Measurements from ENCODE around the gene NTSR2.
"Not testable (repeated sequence)": the region's sequence is repeated elsewhere in the genome, so short reads cannot be mapped to it uniquely, and the experiment has no call there.

The NTSR2 gene

DNA sequence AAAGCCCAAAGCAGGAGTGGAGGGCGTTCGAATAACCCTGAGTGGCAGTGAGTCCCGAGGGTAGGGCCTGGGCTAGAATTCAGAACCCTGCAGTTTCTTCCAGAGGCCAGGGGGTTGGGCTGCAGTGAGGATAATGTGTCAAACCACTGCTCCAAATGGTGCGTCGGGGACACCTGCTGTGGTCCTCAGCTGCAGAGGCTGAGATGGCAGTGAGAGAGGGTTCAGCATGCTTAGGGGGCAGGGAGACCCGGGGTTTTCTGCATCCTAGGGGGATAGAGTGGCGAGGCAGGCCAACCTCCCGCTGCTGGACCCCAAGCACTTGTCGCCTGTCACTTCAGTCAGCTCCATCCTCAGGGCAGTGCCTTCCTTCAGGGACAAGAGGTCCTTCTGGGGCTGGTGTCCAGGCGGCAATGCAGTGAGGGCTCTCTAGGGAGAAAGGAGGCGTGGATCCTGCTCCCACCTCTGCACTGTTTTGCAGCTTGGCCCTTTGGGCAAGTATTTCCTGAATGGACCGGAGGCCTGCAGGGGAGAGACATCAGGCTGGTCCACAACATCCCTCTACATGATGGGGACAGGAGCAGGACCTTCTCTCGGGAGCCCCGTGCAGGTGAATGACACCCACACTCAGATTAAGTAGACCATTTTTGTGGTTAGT lies 8.4 kb upstream of the NTSR2 start:
- no peak for DNase-seq

DNA sequence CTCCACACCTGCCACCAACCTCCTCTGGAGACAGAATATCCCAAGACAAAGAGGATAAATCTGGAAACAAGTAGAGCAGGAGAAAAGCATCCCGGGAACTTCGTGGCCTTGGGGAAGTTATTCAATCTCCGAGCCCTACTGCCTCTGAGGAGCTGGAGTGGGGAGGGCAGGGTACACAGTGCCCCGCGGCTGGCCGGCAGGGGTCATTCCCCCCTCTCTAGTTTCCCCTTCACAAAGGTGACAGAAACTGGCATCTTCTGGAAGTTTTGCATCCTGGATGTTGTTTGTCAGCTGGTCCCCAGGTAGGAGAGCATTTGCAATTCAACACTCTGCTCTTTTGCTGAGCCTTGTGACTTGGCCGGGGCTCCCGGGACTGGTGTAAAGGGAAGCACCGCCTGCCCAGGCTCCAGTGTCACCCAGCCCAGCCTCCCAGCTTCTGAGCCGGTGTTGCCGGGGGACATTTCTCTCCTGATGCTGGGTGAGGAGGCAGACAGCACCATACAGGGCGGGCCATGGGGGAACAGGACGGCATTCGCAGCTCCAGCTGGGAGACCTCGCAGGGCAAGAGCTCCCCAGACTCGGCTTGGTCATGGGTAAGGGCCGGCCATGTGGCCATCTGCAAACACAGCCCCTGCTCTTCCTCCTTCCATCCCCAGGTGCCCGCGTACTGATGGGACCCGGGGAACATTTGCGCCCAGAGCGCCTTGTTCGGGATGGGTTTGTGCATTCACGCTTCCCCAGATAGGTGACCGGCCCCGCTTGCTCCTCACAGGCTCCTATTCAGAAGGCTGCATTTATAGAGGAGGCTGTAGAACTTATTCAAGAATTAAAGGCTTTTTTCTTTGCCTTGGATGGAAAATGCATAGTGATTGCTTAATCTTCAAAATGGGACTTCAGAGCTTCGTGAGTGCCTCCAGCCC lies 7.4 kb upstream of the NTSR2 start:
- no peak for DNase-seq

DNA sequence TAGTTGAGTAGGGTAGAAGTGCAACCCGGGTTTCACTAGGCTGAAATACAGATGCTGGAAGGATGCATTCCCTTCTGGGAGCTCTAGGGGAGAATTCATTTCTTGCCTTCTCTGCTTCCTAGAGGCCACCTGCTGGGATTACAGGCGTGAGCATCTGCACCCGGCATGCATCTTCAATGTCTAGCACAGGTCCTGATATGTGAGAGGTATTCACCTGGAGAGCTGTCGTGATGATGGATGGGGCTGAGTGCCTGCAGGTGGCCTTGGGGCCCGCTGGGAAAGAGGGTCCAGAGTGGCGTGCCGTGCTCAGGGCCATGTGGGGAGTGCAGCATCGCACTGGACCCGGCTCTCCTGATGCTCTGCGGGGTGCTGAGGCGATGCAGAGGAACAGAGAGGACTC lies 6.6 kb upstream of the NTSR2 start:
- peak; percentile 51 for DNase-seq

DNA sequence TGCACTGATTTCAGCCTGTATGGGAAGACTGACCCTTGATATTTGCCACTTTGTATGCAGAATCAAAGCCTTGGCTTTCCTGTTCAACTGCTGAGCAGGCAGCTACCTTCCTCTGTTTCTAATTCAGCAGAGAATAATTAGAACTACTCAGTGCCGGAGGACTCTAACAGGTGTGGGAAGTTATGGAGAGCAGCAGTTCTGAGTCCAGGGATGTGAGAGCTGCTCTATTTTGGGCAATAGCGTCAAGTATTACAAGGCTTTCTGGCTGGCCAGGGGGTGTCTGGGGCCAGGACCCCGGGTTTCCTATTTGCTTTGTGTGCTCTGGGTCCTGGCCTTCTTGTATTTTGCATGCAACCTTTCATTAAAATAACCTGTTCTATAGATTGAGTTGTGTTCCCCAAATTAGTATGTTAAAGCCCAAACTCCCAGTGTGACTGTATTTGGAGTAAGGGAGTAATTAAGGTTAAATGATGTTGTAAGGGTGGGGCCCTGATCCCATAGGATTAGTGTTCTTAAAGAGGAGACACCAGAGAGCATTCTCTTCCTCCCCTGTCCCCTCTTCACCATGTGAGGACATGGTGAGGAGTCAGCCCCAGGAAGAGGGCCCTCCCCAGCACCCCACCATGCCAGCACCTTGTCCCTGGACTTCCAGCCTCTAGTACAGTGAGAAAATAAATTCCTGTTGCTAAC lies 5.6 kb upstream of the NTSR2 start:
- DNase-seq: no peak

DNA sequence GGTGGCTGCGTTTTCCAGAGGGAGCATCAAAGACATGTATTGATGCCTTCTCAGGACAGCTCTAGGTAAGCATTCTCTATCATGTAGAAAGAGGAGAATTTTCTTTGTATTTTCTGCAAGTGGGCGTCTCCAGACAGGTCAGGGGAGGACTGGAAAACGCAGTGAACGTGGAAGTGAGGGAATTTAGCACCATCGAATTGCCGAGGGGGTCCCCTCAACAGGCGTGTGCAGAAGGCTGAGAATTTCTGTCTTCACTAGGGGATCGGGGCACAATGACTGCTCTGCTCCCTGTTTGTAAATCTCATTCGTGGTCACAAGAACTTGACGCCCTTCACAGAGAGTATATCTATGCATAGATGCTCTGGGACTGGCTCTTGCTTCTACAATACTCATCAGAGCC lies 5.0 kb upstream of the NTSR2 start:
- DNase-seq: no peak

DNA sequence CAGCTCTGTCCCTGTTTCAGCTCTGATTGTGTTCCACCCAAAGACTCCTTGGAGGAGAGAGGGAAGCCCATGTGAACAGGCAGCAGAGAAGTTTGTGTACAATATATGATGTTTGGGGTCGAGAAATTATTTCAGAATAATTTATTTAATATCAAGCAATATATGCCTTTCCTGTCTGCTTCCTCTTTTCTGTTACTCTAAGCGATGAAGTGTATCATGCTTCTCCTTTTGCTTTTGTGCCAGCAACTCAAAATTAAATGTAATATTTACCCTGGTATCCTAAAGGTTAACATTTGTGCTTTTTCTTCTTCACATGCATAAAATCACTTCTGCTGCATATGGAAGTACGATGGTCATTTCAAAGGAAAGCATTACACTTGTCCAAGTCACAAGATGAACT lies 2.4 kb upstream of the NTSR2 start:
- DNase-seq: no peak

DNA sequence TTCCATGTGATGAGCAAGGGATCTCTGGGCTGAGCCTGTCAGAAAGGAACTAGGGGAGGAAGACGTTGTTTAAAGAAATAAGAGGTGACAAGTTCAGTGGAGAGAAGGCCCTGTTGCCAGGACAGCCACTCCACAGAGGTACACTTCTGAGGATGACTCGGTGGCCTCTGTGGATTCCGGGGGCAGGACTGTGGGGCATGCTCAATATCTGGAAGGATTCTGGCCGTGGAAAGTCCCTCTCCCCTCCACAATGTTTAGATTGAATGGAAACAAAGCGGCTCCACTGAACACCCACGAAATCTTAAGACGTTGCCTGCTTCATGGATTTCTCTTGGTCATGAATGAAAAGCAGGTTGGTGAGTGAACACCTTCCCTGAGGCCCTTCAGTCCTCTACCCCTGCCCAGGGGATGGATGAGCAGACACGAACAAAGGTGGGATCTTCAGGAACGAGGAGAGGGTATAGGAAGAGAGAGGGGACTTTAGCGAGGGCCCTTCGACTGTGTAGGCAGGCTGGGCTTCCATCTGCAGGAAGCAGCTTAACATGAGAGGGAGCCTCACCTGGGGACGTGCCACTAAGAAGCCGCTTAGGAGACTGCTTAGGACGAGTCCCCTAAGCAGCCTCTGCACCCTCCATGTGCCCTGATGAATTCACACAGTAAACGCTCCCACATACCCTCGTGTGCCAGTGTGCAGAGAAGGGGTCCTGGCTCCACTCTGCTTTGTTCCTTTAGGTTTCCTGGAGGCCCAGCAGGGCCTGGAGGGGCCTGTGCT lies 1.9 kb downstream of the NTSR2 start:
- DNase-seq: no peak

DNA sequence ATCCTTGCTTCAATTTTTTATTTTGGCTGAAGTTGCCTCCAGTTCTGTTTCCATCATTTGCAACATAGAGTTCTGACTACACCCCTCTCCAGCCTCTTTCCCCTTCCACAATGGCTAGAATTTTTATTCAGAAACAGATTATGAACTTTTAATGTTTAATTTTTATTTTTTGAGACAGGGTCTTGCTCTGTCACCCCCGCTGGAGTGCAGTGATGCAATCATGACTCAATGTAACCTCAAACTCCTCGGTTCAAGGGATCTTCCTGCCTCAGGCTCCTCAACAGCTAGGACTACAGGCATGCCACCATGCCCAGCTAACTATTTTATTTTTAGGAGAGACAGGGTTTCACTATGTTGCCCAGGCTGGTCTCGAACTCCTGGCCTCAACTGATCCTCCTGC lies 2.8 kb downstream of the NTSR2 start:
- DNase-seq: no peak

DNA sequence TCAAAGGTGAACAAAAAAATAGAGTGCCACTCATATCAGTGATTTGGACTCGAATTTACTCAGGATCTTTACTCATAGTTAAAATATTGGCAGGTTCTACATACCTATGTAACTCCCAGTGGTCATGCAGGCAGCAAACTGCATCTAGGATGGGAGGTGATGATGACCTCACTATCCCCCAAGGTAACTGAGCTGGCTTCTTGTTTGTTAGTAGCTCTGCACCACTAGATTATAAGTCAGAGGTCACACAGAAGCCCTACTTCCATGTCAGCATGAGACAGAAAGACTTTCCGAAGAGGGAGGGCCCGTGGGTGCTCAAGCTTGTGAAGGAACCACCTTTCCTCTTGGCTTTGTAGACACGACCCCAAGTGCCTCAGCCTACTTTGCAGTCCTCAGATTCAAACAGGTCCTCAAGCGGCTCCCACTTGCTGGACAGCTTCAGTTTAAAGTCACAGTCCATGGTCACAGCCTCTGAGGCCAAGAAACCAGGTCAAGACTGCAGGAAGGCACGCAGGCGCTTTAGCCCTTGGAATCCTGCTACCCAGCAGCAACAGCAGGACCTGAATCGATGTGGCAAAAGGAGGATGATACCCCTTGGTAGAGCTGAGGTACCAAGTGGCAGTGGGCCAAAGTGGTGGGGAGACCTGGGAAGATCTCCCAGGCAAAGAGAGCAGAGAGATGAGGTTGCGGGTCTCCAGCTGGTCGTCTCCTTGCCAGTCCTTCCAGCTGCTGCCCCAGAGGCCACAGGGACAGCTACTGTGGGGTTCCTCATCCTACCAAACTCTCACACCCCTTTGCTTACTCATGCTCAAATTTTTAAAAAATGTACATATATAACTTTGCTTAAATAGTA lies 4.3 kb downstream of the NTSR2 start:
- DNase-seq: no peak

DNA sequence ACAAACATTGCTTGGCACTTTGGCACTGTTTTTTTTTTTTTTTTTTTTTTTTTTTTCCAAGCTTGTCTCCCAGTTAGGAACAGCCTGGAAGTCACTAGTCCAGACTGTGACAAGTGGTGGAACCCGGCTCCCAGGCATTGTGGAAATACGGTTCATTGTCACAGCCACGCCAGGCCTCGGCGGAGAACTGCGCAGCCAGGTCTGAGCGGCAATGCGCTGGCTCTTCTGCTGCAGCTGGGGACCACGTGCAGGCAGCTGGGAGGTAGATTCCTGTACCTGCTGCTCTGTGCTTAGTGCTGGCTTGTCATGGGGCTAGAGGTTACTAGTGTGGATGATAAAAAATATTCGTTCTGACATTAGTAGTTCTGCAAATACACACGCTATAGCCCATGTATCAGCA lies 5.0 kb downstream of the NTSR2 start:
- DNase-seq: no peak

DNA sequence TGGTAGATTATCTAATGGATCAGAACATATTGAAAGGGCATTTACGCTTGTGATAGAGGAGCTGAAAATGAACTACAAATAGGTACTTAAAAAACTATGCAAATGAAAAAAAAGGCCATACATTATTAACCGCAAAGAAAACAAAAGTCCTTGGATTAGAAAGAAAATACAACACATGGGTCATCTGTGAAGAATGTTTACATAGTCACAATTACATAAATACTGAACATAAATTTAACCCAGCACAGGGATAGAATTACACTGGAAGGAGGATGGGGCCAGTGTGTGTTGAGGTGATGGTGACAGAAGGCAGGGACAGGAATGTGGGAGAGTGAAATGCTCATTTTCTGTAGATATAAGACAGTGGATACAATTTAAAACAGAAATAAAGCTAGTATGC lies 6.6 kb downstream of the NTSR2 start:
- no peak for DNase-seq

DNA sequence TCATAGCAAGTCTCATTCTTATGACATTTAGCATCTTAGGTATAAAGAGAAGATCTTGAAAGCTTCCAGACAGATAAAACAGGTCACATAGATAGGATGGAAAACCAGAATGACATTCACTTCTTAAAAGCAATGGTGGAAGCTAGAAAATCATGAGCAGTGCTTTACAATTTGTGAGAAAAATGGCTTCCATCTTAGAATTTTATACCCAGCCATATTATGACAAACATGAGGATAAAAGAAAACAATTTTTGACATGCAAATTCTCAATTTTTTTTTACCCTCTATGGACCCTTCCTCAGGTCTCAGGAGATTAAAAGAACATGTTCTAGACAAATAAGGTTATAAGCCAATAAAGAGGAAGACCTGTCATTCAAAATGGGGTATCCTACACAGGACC lies 7.1 kb downstream of the NTSR2 start:
- DNase-seq: no peak

DNA sequence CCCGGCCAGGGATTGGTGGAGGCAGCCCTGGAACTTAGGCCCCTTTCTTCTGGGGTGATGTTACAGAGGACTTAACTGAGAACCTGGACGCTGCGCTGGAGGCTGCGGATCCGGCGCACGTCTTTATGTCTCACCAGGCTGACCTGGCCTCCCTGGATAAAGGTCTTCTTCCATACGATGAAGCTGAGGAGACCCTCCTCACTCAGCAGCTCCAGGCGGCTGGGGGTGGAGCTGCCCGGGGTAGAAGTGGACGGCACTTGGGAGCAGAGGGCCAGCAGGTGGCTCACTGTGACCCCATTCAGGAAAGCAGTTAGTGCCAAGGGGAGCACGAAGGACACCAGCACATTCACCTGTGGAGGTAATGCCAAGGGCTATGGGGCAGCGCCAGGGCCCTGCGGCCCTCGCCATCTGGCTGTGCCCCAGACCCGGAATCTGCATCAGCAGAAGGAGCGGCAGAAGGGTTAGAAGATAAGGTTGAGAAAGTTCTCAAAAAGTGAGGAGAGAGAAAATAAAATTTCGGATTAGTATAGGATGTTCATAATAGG lies 8.0 kb downstream of the NTSR2 start:
- no peak for DNase-seq

DNA sequence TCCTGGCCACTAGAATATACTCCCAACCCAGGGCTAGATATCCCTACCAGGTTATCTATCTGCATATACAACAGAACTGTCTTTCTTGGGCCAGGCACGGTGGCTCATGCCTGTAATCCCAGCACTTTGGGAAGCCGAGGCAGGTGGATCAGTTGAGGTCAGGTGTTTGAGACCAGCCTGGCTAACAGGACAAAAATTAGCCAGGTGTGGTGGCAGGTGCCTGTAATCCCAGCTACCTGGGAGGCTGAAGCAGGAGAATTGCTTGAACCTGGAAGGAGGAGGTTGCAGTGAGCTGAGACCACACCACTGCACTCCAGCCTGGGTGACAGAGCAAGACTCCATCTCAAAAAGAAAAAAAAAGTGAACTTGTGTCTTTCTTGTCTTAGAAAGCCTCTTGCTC lies 9.6 kb downstream of the NTSR2 start:
- DNase-seq: not testable (repeated sequence)

DNA sequence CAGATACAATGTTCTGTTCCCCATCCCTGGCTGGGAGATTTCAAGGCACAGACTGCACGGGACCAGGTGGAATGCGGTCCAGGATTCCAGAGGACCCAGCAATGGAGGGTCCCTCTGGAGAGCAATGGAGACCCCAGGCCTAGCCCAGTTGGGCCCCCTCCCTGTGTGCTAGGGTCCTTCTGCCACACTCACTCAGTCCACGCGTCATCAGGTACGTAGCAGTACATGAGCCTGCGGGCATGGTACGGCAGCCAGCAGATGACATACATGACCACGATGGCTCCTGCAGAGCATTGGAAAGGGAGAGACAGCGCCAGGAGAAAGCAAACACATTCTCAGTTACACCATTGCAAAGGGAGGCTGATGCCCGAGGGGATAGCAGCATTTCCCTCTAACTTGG lies 10.1 kb downstream of the NTSR2 start:
- no peak for DNase-seq

DNA sequence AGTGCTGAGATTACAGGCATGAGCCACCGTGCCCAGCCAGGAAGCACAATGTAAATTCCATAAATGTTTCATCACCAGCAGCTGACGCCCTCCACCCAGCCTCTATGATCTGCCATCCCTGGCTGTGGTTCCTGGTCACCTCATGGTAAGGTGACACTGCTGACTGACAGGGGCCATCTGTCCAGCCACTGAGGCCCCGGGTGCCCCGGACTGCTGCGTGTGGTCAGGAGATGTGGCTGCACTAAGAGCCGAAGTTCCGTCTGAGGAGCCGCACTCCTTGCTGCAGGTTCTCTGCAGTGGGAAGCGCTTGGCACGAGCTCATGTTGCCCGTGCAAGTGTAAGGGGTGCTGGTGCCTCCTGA lies 10.9 kb downstream of the NTSR2 start:
- no peak for DNase-seq

DNA sequence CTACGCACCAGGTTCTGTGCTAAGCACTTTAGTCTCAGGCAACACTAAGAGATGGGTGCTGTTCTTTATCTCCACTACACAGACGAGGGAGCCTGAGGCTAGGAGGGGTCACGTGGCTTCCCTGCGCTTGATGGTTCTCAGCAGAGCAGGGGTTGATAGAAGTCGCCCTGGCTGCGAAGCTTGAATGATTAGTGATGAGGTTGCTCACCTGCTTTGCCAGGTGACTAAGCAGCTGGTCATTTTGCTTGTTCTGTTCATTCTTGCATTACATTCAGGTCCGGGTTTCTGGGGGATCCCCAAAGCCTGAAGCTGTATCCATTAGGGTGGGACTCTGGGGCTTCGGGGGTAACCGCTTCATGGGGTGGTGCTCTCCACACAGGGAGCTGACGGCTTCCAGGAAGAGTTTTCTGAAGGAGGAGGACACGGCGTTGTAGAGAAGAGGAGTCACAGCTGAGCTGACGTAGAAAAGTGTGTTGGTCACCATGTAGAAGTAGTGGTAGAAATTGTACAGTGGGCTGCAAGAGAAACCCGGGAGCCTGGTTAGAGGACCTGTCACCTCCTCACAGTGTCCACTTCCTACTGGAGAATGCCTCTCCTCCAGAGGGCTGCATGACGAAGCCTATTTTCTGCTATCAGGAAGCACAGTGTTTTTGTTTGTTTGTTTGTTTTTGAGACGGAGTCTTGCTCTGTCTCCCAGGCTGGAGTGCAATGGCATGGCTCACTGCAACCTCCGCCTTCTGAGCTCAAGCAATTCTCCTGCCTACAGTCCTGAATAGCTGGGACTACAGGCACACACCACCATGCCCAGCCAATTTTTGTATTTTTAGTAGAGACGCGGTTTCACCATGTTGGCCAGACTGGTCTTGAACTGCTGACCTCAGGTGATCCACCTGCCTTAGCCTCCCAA lies 11.5 kb downstream of the NTSR2 start:
- no peak for DNase-seq

DNA sequence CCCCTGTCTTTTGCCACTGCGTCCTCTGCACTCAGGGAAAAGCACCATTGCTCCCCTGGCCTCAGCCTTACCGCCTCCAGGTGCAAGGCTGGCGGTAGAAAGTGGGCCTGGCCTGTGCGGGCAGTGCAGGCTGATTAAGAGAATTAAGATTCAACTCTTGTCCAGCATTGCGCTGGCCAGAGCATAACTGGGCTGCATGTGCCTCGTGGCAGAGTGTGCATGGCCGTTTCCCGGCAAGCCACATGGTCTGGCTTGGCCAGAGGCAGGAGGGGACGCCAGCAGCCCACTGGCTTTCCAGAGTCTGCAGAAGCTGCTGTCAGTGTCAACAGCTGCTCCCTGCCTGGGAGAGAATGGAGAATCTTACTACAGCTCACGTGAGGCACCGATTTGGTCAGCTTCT lies 12.3 kb downstream of the NTSR2 start:
- no peak for DNase-seq

DNA sequence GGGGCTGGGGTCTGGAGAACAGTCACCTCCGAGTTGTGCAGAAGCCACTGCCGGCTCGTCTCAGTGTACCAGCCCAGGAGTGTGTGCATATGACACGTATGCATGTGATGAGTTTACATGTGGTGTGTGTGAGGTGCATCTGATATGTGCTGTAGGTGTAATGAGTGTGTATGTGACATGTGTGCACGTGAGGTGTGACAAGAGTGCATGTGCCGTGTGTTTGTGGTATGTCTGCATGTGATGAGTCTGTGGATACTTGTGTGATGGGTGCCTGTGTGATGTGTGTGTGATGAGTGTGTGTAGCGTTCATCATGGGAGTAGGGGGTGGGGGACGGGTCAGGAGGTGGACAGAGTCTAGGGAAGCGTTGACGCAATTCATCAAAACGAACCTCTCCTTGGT lies 12.8 kb downstream of the NTSR2 start:
- no peak for DNase-seq

DNA sequence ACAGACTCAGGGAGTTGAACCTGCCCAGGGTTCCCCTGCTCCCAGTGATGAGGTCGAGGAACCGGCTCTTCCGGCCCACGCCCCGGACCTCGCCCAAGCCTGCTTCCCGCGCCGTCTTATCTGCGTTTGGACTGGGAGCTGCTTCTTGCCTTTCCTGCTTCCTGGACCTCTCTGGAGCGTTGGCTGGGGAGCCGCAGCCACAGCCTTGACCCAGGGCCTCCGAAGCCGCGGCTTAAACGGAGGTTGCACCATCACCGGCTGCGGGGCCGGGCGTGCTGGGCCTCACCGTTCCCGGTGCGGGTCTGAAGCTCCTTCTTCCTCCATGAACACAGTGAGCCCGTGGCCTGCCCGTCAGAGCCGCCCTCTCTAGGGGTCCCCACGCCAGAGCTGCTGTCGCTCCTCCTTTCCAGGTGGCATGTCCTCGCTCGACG lies 13.3 kb downstream of the NTSR2 start:
- DNase-seq: no peak

DNA sequence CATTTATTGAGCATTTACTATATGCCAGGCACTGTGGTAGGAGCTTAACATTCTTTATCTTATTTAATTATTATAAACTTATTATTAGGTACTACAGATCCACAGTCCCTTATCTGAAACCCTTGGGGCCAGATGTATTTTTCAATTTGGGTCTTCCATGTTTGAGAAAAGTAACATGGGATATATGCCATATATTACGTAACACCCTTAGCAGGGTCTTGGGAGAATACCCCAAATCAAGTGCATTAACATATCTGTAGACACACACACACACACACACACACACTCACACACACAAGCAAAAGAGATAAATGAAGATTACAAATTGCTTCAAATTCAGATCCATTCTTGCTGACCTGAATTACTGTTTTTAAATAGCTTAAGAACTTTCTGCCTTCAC lies 13.7 kb downstream of the NTSR2 start:
- DNase-seq: no peak
